Stimulated activated CD8-positive, alpha-beta memory T cell treated with anti-CD3 and anti-CD28 coated beads, Interleukin-12 subunit alpha, Interleukin-12 subunit beta, amount 100 ng/mL, for 24 hours (primary cell): ENCODE measurements around the gene SPRR4.
"Not testable (repeated sequence)": the region's sequence is repeated elsewhere in the genome, so short reads cannot be mapped to it uniquely, and the experiment has no call there.

ENCODE experiments used
- DNase-seq: peaks from one replicate; pipeline ENCODE4 v3.0.0-alpha.2; 2020; ENCODE audit errors: extremely low read depth

SPRR4 gene

GRCh38 chr1:153021829-153022228 is 51.4 kb downstream of the SPRR4 start:
- DNase-seq, result not testable (repeated sequence)
